Fibroblast of lung (primary cell): ENCODE data around the gene KRTAP5-7.

ENCODE experiments used
- EZH2 ChIP-seq: IDR thresholded peaks from 2 replicates; pipeline ENCODE4 v1.5.1; 2012; ENCODE audit warnings: low read length, control low read depth, mild to moderate bottlenecking; ENCODE audit errors: missing control alignments
- TF ChIP-seq, protein P1 (sequence below), 2 donors: IDR thresholded peaks in 1 of 2; conservative IDR thresholded peaks in 1 of 2; 1 replicate in 1 of 2; 2 replicates in 1 of 2; pipeline ENCODE4 v1.5.1; 2011 to 2012; ENCODE audit warnings: low read length in 2 of 2, control low read depth in 1 of 2, inconsistent platforms in 1 of 2, low read depth in 1 of 2, mild to moderate bottlenecking in 1 of 2

DNA sequence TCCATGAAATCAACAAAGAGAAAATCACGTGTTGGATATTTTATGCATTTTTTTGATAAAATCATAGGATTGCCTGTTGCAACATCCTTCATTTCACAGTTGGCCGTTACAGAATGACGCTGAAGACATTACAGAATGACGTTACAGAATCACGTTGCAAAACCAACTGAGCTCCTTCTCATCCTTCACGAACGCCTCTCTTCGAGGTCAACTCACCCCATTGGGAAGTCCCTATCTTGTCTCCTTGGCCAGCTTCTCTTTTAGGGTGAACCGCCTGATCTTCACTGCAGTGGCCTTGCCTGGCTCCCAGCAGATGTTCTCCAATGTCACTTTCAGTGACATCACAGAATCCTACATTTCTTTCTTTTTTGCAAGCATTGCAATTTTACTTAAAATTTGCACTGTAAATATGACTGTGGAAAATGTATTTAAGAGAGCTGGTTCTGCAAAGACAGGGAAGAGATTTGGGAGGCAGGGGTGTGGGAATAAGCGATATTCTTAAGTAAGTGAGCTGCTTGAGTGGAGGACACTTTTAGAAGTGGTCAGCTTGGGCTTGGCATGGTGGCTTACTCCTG lies 5.1 kb downstream of the KRTAP5-7 start:
- TF ChIP-seq, protein P1, sequence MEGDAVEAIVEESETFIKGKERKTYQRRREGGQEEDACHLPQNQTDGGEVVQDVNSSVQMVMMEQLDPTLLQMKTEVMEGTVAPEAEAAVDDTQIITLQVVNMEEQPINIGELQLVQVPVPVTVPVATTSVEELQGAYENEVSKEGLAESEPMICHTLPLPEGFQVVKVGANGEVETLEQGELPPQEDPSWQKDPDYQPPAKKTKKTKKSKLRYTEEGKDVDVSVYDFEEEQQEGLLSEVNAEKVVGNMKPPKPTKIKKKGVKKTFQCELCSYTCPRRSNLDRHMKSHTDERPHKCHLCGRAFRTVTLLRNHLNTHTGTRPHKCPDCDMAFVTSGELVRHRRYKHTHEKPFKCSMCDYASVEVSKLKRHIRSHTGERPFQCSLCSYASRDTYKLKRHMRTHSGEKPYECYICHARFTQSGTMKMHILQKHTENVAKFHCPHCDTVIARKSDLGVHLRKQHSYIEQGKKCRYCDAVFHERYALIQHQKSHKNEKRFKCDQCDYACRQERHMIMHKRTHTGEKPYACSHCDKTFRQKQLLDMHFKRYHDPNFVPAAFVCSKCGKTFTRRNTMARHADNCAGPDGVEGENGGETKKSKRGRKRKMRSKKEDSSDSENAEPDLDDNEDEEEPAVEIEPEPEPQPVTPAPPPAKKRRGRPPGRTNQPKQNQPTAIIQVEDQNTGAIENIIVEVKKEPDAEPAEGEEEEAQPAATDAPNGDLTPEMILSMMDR (conservative IDR thresholded peaks at IDR 0.05 in 1 of 2, IDR thresholded peaks at IDR 0.05 in 1 of 2; ENCODE audit: low read depth in 1 of 2, low read length in 2 of 2), result no peak
- TF ChIP-seq EZH2, result no peak
